Measurements from ENCODE around the gene MPC1.
A peak's percentile ranks its signal among the peaks of the same experiment; 100 is the strongest.

The MPC1 gene

GRCh38 chr6:166382933-166383801, at the start of gene MPC1:
TSS of gene MPC1 (minus strand) at chr6:166382940. CDS start at chr6:166382876, 64 bp downstream.
- ATAC-seq = peak; percentile 95 to 96

- ATAC-seq = no peak
These were observed 47.5 kb upstream of the MPC1 start for GRCh38 chr6:166430269-166430668.

GRCh38 chr6:166424431-166424830, 41.7 kb upstream of the MPC1 start:
- ATAC-seq = no peak

- ATAC-seq = no peak
These were observed 41.0 kb upstream of the MPC1 start for GRCh38 chr6:166423781-166424180.

DNA sequence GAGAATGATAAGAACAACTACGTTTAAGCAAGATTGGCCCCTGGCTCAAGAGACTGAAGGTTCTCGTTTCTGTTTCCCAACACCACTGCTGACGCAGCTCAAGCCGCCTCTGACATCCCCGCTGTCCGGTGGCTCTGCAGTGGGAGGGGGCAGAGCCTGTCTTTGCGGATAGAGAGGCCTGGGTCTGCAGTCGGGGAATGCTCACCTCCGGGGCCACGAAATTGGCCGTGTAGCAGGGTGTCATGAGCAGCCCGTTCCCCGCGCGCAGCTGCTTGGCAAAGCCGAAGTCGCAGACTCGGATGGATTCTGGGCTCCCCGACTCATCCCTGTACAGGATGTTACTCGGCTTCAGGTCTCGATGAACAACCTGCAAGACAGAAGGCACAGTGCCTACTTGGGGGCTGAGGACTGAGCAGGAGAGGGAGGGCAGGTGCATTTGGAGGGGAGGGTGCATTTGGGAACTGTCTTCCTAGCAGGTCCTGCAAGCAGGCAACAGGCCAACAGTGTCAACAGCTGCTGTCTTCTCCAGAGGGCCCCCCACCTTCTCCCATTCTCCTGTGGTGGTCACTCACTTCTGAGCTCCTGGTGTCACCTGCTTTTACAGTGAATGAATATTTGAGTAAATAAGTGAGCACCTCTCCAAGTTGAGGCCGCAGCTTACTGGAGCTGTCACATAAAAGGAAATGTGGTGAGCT, 40.5 kb upstream of the MPC1 start:
- no peak for ATAC-seq

GRCh38 chr6:166422201-166422940, 39.6 kb upstream of the MPC1 start:
- ATAC-seq = no peak

- ATAC-seq = no peak
These were observed 37.6 kb upstream of the MPC1 start for GRCh38 chr6:166420351-166420750.

GRCh38 chr6:166419717-166420116, 37.0 kb upstream of the MPC1 start:
- ATAC-seq = no peak

GRCh38 chr6:166419286-166419685, 36.5 kb upstream of the MPC1 start:
- ATAC-seq = peak; percentile 72 to 77

GRCh38 chr6:166418691-166419143, 36.0 kb upstream of the MPC1 start:
- no peak for ATAC-seq

- ATAC-seq = peak; percentile 90 to 93
These were observed 34.5 kb upstream of the MPC1 start for GRCh38 chr6:166417285-166417691.

DNA sequence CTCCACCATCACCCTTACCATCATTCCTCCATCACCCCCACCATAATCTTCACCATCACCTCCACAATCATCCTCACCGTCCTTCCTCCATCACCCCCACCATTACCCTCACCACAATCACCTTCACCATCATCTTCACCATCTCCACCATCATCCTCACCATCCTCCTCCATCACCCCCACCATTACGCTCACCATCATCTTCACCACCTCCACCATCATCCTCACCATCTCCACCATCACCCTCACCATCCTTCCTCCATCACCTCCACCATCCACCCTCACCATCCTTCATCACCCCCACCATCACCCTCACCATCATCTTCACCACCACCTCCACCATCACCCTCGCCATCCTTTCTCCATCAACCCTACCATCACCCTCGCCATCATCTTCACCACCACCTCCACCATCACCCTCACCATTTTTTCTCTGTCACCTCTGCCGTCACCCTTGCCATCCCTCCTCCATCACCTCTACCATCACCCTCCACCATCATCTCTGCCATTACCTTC, 33.1 kb upstream of the MPC1 start:
- ATAC-seq = no peak

GRCh38 chr6:166415306-166415705, 32.6 kb upstream of the MPC1 start:
- no peak for ATAC-seq

GRCh38 chr6:166413491-166413951, 30.8 kb upstream of the MPC1 start:
- no peak for ATAC-seq

DNA sequence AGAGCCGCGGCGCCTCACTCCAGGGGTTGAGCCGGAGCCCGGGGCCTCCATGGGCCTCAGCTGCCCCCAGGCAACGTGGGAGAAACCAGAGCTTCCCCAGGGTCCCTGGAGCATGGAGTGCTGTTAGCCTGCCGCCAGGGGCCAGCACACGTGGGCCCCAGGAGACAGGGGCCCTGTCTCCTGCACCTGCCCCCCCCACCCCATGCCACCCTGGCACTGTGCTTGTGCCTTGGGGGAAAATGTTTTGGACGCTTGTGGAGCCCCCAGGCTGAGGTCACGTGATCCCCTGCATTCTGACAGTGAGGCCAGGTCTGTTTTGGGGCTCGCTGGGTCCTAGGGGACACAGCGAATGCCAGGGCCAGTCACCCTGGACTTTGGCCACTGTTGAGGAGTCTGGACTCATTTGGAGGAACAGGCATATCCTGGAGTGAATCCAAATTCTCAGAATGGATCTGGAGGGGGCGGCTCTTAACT, 30.2 kb upstream of the MPC1 start:
- no peak for ATAC-seq

GRCh38 chr6:166412156-166412910, 29.6 kb upstream of the MPC1 start:
- ATAC-seq = no peak

GRCh38 chr6:166411721-166412151, 29.0 kb upstream of the MPC1 start:
- ATAC-seq = peak; percentile 65 to 71

- no peak for ATAC-seq
These were observed 28.5 kb upstream of the MPC1 start for GRCh38 chr6:166411271-166411670.

DNA sequence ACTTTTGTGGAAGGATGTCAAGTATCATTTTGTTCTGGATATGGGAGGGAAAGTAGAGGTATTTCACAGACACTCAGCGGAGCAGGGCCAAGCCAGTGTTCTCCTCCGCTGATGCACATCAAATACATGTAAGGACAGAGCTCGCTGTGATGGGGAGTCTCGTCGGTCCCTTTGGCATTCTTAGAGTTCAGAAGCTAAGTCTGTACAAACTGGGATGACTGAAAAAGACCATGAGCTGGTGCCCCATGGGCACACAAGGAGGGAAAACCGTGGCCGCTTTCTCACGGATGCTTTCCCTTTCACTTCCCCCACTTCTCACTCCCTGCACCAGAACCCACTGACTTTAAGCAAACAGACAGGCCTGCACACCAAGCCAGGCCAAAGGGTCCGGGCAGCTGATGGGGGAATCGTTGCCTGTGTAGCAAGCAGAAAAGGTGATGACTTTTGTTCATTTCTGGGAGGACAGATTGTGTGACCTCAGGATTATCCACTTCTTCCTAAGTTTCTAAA, 27.7 kb upstream of the MPC1 start:
- ATAC-seq = no peak

GRCh38 chr6:166408936-166409755, 26.4 kb upstream of the MPC1 start:
- no peak for ATAC-seq

GRCh38 chr6:166406197-166406596, 23.5 kb upstream of the MPC1 start:
- no peak for ATAC-seq
